SK-N-SH treated with all-trans-retinoic acid at 6 μM for 48 hours (cell line): ENCODE data around the gene CHRNE.

ENCODE experiments used
- ATAC-seq: fragments of 200-7000 bp; cut with Tn5 transposase; 3 replicates; pipeline ENCODE4 v1.9.1; 2020; ENCODE audit warnings: mild to moderate bottlenecking, moderate library complexity
- CSDC2 ChIP-seq: fragments of 250-450 bp; sonication (Bioruptor Pico); IDR thresholded peaks from 2 replicates; pipeline ENCODE4 v1.5.0; 2020; ENCODE audit warnings: mild to moderate bottlenecking, moderate library complexity
- CSRNP3 ChIP-seq: fragments of 250-450 bp; sonication (Bioruptor Pico); IDR thresholded peaks from 2 replicates; pipeline ENCODE4 v1.5.1; 2021; ENCODE audit warnings: mild to moderate bottlenecking, moderate library complexity
- GLIS3 ChIP-seq: fragments of 250-450 bp; sonication (Bioruptor Pico); IDR thresholded peaks from 2 replicates; pipeline ENCODE4 v1.5.0; 2020; ENCODE audit warnings: mild to moderate bottlenecking, moderate library complexity
- OSR1 ChIP-seq: fragments of 250-450 bp; sonication (Bioruptor Pico); IDR thresholded peaks from 2 replicates; pipeline ENCODE4 v1.8.0; 2022; ENCODE audit warnings: moderate library complexity, mild to moderate bottlenecking, inconsistent platforms
- PPARA ChIP-seq: fragments of 250-450 bp; sonication (Bioruptor Pico); IDR thresholded peaks from 2 replicates; pipeline ENCODE4 v1.5.0; 2020; ENCODE audit warnings: mild to moderate bottlenecking, borderline replicate concordance
- RARB ChIP-seq: fragments of 250-450 bp; sonication (Bioruptor Pico); IDR thresholded peaks from 2 replicates; pipeline ENCODE4 v1.8.0; 2021; ENCODE audit warnings: mild to moderate bottlenecking, moderate library complexity
- SNAI2 ChIP-seq: fragments of 250-450 bp; sonication (Bioruptor Pico); IDR thresholded peaks from 2 replicates; pipeline ENCODE4 v1.5.0; 2020; ENCODE audit warnings: mild to moderate bottlenecking, moderate library complexity
- TOX ChIP-seq: fragments of 250-450 bp; sonication (Bioruptor Pico); IDR thresholded peaks from 2 replicates; pipeline ENCODE4 v1.8.0; 2021; ENCODE audit warnings: mild to moderate bottlenecking, moderate library complexity, borderline replicate concordance
- TSHZ2 ChIP-seq: fragments of 250-450 bp; sonication (Bioruptor Pico); IDR thresholded peaks from 2 replicates; pipeline ENCODE4 v1.5.0; 2020; ENCODE audit warnings: mild to moderate bottlenecking, moderate library complexity
- ZC3H10 ChIP-seq: fragments of 250-450 bp; sonication (Bioruptor Pico); IDR thresholded peaks from 2 replicates; pipeline ENCODE4 v1.5.1; 2021; ENCODE audit warnings: mild to moderate bottlenecking, moderate library complexity
- ZFP3 ChIP-seq: fragments of 250-450 bp; sonication (Bioruptor Pico); IDR thresholded peaks from 2 replicates; pipeline ENCODE4 v1.5.0; 2020; ENCODE audit warnings: mild to moderate bottlenecking, moderate library complexity
- ZNF565 ChIP-seq: fragments of 450-650 bp; formaldehyde crosslinking; conservative IDR thresholded peaks from 2 replicates; pipeline ENCODE4 v1.5.0; 2020; ENCODE audit warnings: low read depth, mild to moderate bottlenecking, moderate library complexity
- ZNF70 ChIP-seq: fragments of 450-650 bp; formaldehyde crosslinking; IDR thresholded peaks from 2 replicates; pipeline ENCODE4 v1.5.0; 2020; ENCODE audit warnings: mild to moderate bottlenecking, moderate library complexity
- TF ChIP-seq, protein P1 (sequence below): fragments of 250-450 bp; sonication (Bioruptor Pico); IDR thresholded peaks from 2 replicates; pipeline ENCODE4 v1.8.0; 2020; ENCODE audit warnings: mild to moderate bottlenecking, moderate library complexity, borderline replicate concordance

CHRNE gene

DNA sequence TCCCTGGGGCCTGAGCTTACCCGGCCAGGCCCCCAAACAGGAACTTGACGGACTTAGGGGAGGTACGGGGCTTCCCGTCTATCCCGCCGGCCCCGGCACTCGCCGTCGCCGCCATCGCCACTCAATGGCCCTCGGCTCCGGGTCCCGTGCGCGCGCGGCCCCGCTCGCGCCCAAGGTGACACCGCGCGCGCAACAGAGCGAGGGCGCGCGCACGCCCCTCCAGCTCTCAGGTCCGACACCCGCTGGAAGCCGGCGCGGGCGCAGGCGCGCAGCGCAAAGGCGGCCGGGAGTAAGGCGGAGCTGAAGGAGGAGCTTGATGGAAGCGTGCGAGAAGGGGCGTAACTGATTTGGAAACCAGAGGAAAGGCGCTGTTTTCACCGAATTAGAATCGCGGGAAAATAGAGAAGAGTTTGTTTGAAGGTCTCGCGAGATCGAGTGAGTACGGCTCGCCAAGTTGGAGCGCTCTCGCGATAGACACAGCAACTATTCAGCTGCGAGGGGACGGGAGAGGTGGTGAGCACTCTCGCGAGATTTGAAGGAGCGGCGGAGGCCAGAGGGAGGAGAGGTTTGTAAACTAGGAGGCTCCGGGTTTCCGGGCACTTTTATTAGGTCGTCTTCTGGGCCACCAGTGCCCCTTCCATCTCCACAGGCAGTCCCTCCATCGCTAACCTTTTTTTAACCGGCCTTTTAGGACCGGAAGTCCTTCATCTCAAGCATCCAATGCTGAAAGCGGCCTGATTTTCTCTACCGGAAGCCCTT, 37.1 kb upstream of the CHRNE start, which contains the start of the genes RNF167 and SLC25A11:
TSS of gene RNF167 (plus strand) at position 473 of the 759 bp plus-strand sequence. CDS start 642 bp downstream, outside the sequence.
TSS of gene SLC25A11 (minus strand) at position 251 of the 759 bp plus-strand sequence. CDS start at position 115, 136 bp downstream.
- peak; percentile 87 for ATAC-seq
- TF ChIP-seq, protein P1, sequence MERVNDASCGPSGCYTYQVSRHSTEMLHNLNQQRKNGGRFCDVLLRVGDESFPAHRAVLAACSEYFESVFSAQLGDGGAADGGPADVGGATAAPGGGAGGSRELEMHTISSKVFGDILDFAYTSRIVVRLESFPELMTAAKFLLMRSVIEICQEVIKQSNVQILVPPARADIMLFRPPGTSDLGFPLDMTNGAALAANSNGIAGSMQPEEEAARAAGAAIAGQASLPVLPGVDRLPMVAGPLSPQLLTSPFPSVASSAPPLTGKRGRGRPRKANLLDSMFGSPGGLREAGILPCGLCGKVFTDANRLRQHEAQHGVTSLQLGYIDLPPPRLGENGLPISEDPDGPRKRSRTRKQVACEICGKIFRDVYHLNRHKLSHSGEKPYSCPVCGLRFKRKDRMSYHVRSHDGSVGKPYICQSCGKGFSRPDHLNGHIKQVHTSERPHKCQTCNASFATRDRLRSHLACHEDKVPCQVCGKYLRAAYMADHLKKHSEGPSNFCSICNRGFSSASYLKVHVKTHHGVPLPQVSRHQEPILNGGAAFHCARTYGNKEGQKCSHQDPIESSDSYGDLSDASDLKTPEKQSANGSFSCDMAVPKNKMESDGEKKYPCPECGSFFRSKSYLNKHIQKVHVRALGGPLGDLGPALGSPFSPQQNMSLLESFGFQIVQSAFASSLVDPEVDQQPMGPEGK (CRISPR knock-in tag): no peak
- TF ChIP-seq CSRNP3 (CRISPR knock-in tag) (no peak), RARB (CRISPR knock-in tag) (no peak), ZFP3 (CRISPR knock-in tag) (no peak; the same call in 1 of the 2 replicates), OSR1 (CRISPR knock-in tag) (no peak), SNAI2 (CRISPR knock-in tag) (peak; percentile 94; the same call in 1 of the 2 replicates), PPARA (no peak), ZNF565 (CRISPR knock-in tag) (peak; percentile 80; the same call in 1 of the 2 replicates), ZNF70 (CRISPR knock-in tag) (peak; percentile 12; the same call in 1 of the 2 replicates), TSHZ2 (CRISPR knock-in tag) (peak; percentile 83)

- no peak for ATAC-seq
- TF ChIP-seq TOX (CRISPR knock-in tag): no peak
- TF ChIP-seq RARB (CRISPR knock-in tag): no peak
- TF ChIP-seq SNAI2 (CRISPR knock-in tag): no peak
- no peak for TF ChIP-seq TSHZ2 (CRISPR knock-in tag)
- TF ChIP-seq CSDC2 (CRISPR knock-in tag): no peak
- no peak for TF ChIP-seq CSRNP3 (CRISPR knock-in tag)
- no peak for TF ChIP-seq ZFP3 (CRISPR knock-in tag)
- no peak for TF ChIP-seq GLIS3
- TF ChIP-seq, protein P1 (CRISPR knock-in tag): no peak
- TF ChIP-seq PPARA: no peak
- no peak for TF ChIP-seq ZC3H10
Measured at GRCh38 chr17:4939546-4939795, 36.6 kb upstream of the CHRNE start.
